ENCODE results near the gene INPP5A. TPM values are rescaled to one million over a fixed set of nuclear protein-coding genes. Genes with fewer than 3 reads are reported as not detected.

Gene INPP5A
- total RNA-seq, 1 donor from 2014 or later = 14.2 TPM

GRCh38 chr10:132713421-132714095 is 176.0 kb downstream of the INPP5A start:
- Histone ChIP-seq H3K79me2 (ENCODE audit: low read depth) (no peaks in the 10 kb centered on the region), H3K27ac (no peak overlapping the region), H3K36me3 (no peaks in the 10 kb centered on the region), H2AFZ (replicated peaks) (no peak overlapping the region), H3K9ac (no peak overlapping the region), H3K9me3 (ENCODE audit: low read depth) (no peaks in the 10 kb centered on the region), H4K20me1 (ENCODE audit: low read depth) (peaks cover 72% of the 10 kb centered on the region), H3K4me1 (peaks cover 20% of the 10 kb centered on the region), H3K4me3 (peak overlapping the region; percentile 21), H3K27me3 (peaks cover 67% of the 10 kb centered on the region), H3F3A (ENCODE audit: low read depth) (peaks cover 22% of the 10 kb centered on the region), H3K4me2 (peak overlapping the region; percentile 78)
- H3K27me3 Mint-ChIP-seq (ENCODE audit: insufficient read depth, low read depth) = peaks cover 17% of the 10 kb centered on the region
- H3K36me3 Mint-ChIP-seq = peaks cover 12% of the 10 kb centered on the region
- DNase-seq (ENCODE audit: low spot score) = no peak
- H3K4me1 Mint-ChIP-seq = peaks cover 67% of the 10 kb centered on the region
- no peak overlapping the region for H3K27ac Mint-ChIP-seq
- no peak overlapping the region for H3K4me3 Mint-ChIP-seq
- peaks cover 3% of the 10 kb centered on the region for H3K9me3 Mint-ChIP-seq
- TF ChIP-seq EZH2 (IDR thresholded peaks at IDR 0.05) (no peak), EZH2phosphoT487 (IDR thresholded peaks at IDR 0.05) (no peak), CTCF (IDR thresholded peaks at IDR 0.05) (no peak)

- Mint-ChIP-seq H3K4me1 (peaks cover 64% of the 10 kb centered on the region), H3K4me3 (peak overlapping the region; percentile 74), H3K27me3 (ENCODE audit: insufficient read depth, low read depth) (peaks cover 17% of the 10 kb centered on the region), H3K9me3 (peaks cover 3% of the 10 kb centered on the region), H3K27ac (peak overlapping the region; percentile 86), H3K36me3 (peaks cover 9% of the 10 kb centered on the region)
- no peaks in the 10 kb centered on the region for H3K9me3 ChIP-seq (ENCODE audit: low read depth)
- no peak overlapping the region for H2AFZ ChIP-seq (replicated peaks)
- no peak overlapping the region for H3K27ac ChIP-seq
- DNase-seq (ENCODE audit: low spot score) = peak; percentile 97
- peaks cover 20% of the 10 kb centered on the region for H3K4me1 ChIP-seq
- H3K4me3 ChIP-seq = peak overlapping the region; percentile 24
- no peak for TF ChIP-seq EZH2 (IDR thresholded peaks at IDR 0.05)
- peak; percentile 72 for TF ChIP-seq EZH2phosphoT487 (IDR thresholded peaks at IDR 0.05)
- peaks cover 67% of the 10 kb centered on the region for H3K27me3 ChIP-seq
- H3F3A ChIP-seq (ENCODE audit: low read depth) = peaks cover 22% of the 10 kb centered on the region
- H3K36me3 ChIP-seq = no peaks in the 10 kb centered on the region
- H4K20me1 ChIP-seq (ENCODE audit: low read depth) = peaks cover 68% of the 10 kb centered on the region
- no peaks in the 10 kb centered on the region for H3K79me2 ChIP-seq (ENCODE audit: low read depth)
- peak overlapping the region; percentile 78 for H3K4me2 ChIP-seq
- H3K9ac ChIP-seq = no peak overlapping the region
Observed at GRCh38 chr10:132714096-132714985, 176.8 kb downstream of the INPP5A start.

GRCh38 chr10:132714986-132715775 is 177.6 kb downstream of the INPP5A start:
- no peak overlapping the region for H3K9ac ChIP-seq
- H3K27me3 ChIP-seq = peaks cover 67% of the 10 kb centered on the region
- Mint-ChIP-seq H3K36me3 (peaks cover 9% of the 10 kb centered on the region), H3K27me3 (ENCODE audit: insufficient read depth, low read depth) (peaks cover 17% of the 10 kb centered on the region), H3K27ac (no peak overlapping the region), H3K4me1 (peaks cover 60% of the 10 kb centered on the region), H3K4me3 (peak overlapping the region; percentile 74), H3K9me3 (peaks cover 3% of the 10 kb centered on the region)
- H4K20me1 ChIP-seq (ENCODE audit: low read depth) = peaks cover 62% of the 10 kb centered on the region
- H3K4me2 ChIP-seq = peak overlapping the region; percentile 56
- no peaks in the 10 kb centered on the region for H3K9me3 ChIP-seq (ENCODE audit: low read depth)
- H3K36me3 ChIP-seq = no peaks in the 10 kb centered on the region
- peak overlapping the region; percentile 24 for H3K4me3 ChIP-seq
- H3K79me2 ChIP-seq (ENCODE audit: low read depth) = no peaks in the 10 kb centered on the region
- H3K4me1 ChIP-seq = peaks cover 20% of the 10 kb centered on the region
- peak; percentile 24 for DNase-seq (ENCODE audit: low spot score)
- peaks cover 22% of the 10 kb centered on the region for H3F3A ChIP-seq (ENCODE audit: low read depth)
- no peak overlapping the region for H2AFZ ChIP-seq (replicated peaks)
- H3K27ac ChIP-seq = no peak overlapping the region
- no peak for TF ChIP-seq EZH2 (IDR thresholded peaks at IDR 0.05)
- no peak for TF ChIP-seq EZH2phosphoT487 (IDR thresholded peaks at IDR 0.05)
- TF ChIP-seq CTCF (IDR thresholded peaks at IDR 0.05) = no peak
